ENCODE data around the gene SPATA33.

Gene SPATA33

DNA sequence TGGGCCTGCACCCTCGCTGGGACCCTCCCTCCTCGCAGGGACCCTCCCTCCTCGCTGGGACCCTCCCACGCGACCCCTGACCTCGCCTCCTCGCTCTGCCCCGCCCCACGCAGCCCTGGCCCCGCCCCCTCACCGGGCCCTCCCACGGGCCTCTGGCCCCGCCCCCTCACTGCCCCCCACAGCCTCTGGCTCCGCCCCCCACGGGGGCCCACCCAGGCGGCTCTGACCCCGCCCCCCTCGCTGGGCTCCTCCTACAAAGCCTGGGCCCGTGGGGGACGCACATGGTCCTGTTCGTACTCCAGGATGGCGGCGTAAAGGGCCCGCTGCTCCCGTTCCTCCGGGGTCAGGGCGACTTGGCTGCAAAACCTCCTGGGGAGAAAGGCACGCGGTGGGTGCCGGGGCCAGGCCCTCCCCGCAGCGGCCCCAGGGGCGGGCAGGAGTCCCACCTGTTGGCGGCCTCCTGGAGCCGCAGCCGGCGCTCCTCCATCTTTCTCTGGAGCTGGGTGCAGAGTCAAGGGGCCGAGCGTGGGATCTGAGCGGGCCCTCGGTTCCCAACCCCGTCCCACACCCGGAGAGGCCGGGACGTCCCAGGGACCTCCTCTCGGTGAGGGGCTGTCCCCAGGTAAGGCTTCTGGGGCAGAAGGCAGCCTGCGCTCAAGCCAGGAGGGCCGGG is 54.1 kb downstream of the SPATA33 start:
- peak; percentile 38 for DNase-seq

DNA sequence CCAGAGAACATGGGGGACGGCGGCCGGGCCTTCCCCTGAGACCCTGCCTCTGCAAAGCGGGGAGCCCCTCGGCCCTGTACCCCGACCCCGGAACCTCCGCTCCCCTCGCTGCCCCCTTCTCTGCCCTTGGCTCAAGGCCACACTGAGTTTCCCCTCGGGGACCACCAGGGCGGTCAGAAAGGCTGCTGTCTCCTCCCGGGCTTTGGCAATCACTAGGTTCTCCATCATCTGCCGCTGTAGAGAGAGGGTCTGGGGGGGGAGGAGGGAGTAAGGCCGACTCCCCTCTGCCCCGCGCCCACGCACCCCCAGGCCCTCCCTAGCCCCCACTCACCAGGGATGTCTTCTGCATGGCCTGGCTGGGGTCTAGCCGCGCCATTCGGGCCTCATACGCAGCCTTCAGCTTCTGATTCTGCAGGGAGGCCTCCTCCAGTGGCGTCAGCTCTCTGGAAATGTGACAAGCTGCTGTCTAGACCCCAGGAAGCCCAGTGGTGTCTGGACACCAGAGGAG is 54.7 kb downstream of the SPATA33 start:
- no peak for DNase-seq

DNA sequence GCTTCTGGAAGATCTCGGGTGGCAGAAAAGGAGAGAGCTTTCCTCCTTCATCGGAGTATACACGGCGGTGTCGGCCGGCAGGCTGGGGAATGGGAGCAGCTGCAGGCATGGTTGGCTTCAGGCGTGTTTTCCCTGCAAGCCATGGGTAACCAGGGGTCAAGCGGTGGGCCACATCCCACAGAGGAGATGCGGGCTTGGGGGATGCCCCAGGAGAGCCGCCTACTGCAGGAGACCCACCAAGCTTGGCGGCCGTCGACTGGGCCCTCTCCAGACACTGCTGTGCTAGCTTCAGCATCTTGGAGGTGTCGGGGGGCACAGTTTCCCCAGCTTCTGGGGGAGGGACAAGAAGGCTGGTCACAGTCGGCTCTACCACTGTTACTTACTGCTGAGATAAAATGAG is 58.9 kb downstream of the SPATA33 start:
- DNase-seq: no peak

- DNase-seq: no peak
Measured at GRCh38 chr16:89716916-89717687, 59.5 kb downstream of the SPATA33 start.

DNA sequence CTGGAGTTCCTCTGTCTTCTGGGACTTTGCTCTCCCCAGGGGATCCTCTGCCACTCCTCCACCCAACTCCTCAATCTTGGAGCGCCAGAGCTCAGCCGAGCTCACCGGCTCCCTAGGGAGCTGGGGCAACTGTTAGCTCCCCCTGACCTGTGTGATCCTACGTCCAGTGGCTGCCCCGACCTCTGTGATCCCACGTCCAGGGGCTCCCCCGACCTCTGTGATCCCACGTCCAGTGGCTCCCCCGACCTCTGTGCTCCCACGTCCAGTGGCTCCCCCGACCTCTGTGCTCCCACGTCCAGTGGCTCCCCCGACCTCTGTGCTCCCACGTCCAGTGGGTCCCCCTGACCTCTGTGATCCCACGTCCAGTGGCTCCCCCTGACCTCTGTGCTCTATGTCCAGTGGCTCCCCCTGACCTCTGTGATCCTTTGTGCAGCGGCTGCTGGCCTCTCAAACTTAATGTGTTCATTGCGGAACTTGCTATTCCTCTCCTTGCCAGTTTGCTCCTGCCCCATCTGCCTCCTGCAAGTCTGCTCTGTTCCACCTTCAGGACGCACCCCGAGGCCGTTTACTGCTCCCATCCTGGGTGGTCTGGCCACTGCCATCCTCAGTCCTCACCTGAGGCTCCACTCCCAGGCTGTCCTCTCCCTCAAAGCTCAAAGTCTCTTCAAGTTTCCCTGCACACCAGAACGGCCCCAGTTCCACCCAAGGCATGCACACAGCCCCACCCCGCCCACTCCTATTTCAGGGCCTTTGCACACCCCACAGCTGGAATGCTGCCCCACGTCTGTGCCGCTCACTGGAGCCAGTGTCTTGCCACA is 60.3 kb downstream of the SPATA33 start:
- DNase-seq: no peak

Measured in CD4-positive, alpha-beta T cell treated with Interleukin-4 for 4 hours (primary cell).